ENCODE measurements around the gene TENM4.

GRCh38 chr11:78607696-78608095 is 833.1 kb downstream of the TENM4 start:
- TF ChIP-seq CTCF (IDR thresholded peaks at IDR 0.05) (no peak), POLR2A (IDR thresholded peaks at IDR 0.05) (no peak)

Measured in heart left ventricle (tissue), 13 donors.